GM19099 (cell line): ENCODE results near the gene CTR9.

Source experiments
- POLR2A ChIP-seq: IDR thresholded peaks from 3 replicates; pipeline ENCODE4 v1.6.1; 2011; ENCODE audit warnings: low read depth; ENCODE audit not compliant: insufficient read length; ENCODE audit errors: extremely low read depth

The CTR9 gene

DNA sequence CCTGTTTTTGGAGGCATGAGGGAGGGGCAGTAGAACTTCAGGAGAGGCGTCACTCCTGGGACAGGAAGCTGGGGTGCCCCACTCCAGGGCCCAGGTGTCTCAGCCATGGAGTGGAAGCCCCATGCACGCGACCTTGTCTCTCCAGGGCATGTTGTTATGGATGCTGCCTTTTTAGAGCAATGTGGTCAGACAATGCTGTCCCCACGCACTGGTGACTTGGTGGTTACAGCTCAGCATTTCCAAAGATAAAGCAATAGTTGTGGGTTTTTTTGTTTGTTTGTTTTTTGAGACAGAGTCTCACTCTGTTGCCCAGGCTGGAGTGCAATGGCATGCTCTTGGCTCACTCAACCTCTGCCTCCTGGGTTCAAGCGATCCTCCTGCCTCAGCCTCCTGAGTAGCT, 35.4 kb downstream of the CTR9 start:
- no peak for TF ChIP-seq POLR2A

DNA sequence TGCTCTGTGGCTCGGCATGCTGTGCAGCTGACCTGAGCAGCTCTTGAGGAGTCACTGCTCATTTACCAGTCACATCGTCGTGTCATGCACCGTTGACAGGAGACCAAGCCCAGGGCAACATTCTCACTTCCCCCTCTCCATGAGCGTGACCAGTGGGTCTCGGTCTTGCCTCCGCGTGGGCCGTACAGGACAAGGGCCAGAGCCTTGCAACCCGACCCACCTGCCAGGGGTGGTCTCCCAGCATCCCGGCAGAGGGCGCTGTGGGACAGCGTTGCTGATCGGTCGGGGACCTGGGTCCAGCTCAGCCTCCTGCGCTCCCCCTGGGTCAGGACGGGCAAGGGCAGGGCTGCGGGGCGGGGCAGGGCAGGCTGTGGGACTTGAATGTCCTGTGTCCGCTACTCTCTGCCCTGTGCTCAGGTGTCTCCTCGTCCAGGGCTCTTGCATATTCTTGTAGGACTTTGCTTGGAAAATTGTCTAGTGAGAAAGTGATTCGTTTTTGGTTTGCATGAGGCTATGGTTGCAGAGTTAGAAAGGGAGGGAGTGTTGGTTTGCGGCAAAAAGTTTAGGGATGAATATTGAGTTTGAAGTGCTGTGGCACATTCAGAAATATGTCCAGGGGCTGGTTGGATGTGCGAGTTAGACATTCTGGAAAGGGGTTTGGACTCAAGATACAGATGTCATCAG, 41.5 kb downstream of the CTR9 start:
- TF ChIP-seq POLR2A = no peak

DNA sequence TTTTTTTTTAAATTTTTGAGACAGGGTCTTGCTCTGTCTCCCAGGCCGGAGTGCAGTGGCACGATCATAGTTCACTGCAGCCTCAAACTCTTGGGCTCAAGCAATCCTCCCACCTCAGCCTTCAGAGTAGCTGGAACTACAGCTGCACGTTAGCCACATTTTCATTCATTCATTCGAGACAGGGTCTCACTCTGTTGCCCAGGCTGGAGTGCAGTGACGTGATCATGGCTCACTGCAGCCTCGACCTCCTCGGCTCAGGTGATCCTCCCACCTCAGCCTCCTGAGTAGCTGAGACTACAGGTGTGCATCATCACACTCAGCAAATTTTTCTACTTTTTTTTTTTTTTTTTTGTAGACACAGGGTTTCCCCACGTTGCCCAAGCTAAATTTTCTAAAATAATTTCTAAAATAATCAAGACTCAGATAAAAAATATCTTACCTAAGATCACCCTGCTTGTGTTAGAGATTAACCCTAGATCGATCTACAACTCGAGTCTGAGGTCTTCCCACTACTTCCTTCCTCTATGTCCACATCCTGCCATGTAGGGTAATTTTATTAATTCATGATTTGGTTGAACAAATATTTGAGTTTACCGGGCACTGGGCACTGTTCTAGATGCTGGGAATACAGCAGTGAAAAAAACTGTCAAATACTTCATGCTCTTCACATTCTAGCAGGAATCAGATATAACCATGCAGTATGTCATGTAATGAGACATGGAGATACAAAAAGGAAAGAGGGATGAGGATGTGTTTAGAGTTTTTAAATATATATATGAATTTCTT, 42.6 kb downstream of the CTR9 start:
- TF ChIP-seq POLR2A = no peak

- TF ChIP-seq POLR2A = no peak
Observed at GRCh38 chr11:10796191-10796590, 45.1 kb downstream of the CTR9 start.

GRCh38 chr11:10797001-10797400, 46.0 kb downstream of the CTR9 start:
- TF ChIP-seq POLR2A = no peak

GRCh38 chr11:10797531-10797930, 46.5 kb downstream of the CTR9 start:
- TF ChIP-seq POLR2A = no peak

GRCh38 chr11:10798330-10798928, 47.4 kb downstream of the CTR9 start:
- no peak for TF ChIP-seq POLR2A

- TF ChIP-seq POLR2A = no peak
Observed at GRCh38 chr11:10800292-10800691, 49.2 kb downstream of the CTR9 start.

- no peak for TF ChIP-seq POLR2A
Observed at GRCh38 chr11:10803676-10804075, 52.6 kb downstream of the CTR9 start.

DNA sequence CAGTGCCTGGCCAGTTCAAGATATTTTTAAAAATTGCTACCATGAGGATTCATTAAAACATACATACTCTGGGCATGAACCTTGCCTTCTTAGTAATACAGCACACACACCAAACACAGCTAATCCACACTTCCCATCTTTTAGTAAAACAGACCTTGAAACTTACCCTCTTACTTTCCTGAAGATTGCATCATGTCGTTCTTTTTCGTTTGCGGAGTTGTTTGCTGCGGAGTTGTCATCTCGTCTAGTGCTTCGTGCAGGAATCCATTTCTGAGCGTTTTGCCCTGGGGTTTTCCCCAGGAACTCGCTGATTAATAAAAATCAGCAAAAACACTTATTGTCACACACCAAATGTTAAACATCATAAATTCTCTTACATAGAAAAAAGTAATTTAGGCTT, 54.7 kb downstream of the CTR9 start:
- no peak for TF ChIP-seq POLR2A

DNA sequence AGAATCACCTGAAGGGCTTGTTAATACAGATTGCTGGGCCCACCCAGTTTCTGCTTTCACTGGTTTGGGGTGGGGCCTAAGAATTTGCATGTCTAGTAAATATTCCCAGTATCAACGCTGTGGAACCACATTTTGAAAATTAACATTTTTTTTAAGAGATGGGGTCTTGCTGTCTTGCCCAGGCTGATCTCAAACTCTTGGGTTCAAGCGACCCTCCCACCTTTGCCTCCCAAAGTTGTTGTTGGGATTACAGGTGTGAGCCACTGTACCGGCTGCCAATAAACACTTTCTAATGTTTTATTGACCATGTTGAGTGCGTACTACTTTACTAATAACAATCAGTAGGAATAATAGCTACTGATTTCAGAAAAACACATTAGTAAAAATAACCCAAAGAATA, 55.2 kb downstream of the CTR9 start:
- TF ChIP-seq POLR2A = no peak

- TF ChIP-seq POLR2A = no peak
Observed at GRCh38 chr11:10807493-10808234, 56.6 kb downstream of the CTR9 start.

GRCh38 chr11:10808235-10808552, 57.1 kb downstream of the CTR9 start:
- TF ChIP-seq POLR2A = no peak

DNA sequence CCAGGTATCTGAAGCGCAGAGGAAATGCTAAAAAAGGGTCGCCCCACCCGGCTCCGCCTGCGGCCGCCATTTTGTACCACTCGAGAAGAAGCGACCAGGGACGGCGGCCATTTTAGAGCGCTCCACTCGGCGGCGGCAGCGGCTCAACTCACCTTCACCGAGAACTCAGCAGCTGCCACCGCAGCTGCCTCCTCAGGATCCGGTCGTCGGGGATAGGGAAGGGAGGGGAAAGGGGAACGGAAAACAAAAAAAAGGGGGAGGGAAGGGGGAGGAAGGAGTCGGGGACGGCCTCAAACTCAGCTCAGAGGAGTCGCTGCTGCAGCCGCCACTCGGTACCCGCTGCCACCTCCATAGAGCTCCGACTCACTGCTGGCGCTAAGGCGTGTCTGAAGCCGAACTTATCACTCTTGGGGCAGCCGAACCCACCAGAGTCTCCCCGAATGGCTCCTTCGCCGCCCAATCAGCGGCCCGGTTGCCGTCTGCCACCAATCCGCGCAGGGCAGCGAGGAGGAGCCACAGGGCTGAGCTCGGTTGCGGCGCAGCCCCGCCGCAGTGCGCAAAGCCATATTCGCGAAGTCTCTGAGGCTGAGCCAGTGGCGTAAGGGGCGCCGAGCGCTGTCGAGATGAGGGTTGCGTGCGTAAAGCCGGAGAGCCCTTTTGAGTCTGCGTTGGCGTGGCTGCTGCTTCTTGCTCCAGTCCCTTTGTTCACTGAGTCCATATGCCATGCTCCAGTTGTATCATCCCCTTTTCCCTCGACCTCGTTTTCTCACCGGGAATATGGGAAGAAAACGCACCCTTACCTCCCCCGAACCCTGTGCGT, 57.7 kb downstream of the CTR9 start, which contains the start of gene EIF4G2:
Gene EIF4G2 (minus strand): TSS at position 374 of the 820 bp plus-strand sequence.
- peak; percentile 100 for TF ChIP-seq POLR2A
